WI38 (cell line): ENCODE data around the gene MYRIP.

Source experiments
- H3K4me3 ChIP-seq: 2 replicates; pipeline ENCODE4 v1.5.1; 2011; ENCODE audit warnings: low read depth, mild to moderate bottlenecking, control low read depth, low read length
- CTCF ChIP-seq: IDR thresholded peaks from 2 replicates; pipeline ENCODE4 v1.5.1; 2012; ENCODE audit warnings: low read depth, mild to moderate bottlenecking, control low read depth, low read length

MYRIP gene

GRCh38 chr3:40211579-40211978 is 402.2 kb downstream of the MYRIP start:
- no peak overlapping the region for H3K4me3 ChIP-seq
- no peak for TF ChIP-seq CTCF

GRCh38 chr3:40213556-40213955 is 404.1 kb downstream of the MYRIP start:
- H3K4me3 ChIP-seq: no peak overlapping the region
- no peak for TF ChIP-seq CTCF

- H3K4me3 ChIP-seq: no peak overlapping the region
- no peak for TF ChIP-seq CTCF
These were observed 405.6 kb downstream of the MYRIP start for GRCh38 chr3:40215015-40215414.

- TF ChIP-seq CTCF: no peak
These were observed 407.1 kb downstream of the MYRIP start for GRCh38 chr3:40216471-40216870.

GRCh38 chr3:40223856-40224255 is 414.4 kb downstream of the MYRIP start:
- no peak overlapping the region for H3K4me3 ChIP-seq
- TF ChIP-seq CTCF: no peak

More at GRCh38 chr3:40216471-40216870, 407.1 kb downstream of the MYRIP start:
- H3K4me3 ChIP-seq: no peak overlapping the region

GRCh38 chr3:40224796-40225515 is 415.5 kb downstream of the MYRIP start:
- TF ChIP-seq CTCF: no peak

GRCh38 chr3:40226636-40227035 is 417.2 kb downstream of the MYRIP start:
- no peak for TF ChIP-seq CTCF
- H3K4me3 ChIP-seq: no peak overlapping the region

More at GRCh38 chr3:40224796-40225515, 415.5 kb downstream of the MYRIP start:
- H3K4me3 ChIP-seq: no peak overlapping the region
